LNCAP (cell line): ENCODE measurements around the gene RAP1GAP.

Source experiments
- TF ChIP-seq, protein P1 (sequence below): fragments of 450-650 bp; IDR thresholded peaks from 2 replicates; pipeline ENCODE4 v1.5.1; 2017; ENCODE audit warnings: mild to moderate bottlenecking

Gene RAP1GAP

DNA sequence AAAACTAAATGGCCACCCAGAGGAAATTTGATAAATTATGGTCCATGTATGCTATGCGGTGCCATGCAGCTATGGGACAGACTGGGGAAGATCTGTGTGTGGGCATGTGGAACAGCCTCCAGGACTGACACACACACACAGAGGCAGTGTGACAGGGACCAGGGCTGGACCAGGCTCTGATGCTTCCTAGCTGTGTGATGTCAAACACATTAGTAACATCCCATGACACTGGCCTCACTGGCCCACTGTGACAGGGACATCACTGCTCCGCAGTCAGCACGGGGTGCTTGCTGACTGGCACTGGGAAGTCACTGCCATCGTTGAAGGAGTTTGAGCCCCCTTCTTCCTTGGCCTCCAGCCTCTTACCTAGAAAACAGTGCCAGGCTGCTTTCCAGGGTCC, 13.9 kb downstream of the RAP1GAP start:
- TF ChIP-seq, protein P1, sequence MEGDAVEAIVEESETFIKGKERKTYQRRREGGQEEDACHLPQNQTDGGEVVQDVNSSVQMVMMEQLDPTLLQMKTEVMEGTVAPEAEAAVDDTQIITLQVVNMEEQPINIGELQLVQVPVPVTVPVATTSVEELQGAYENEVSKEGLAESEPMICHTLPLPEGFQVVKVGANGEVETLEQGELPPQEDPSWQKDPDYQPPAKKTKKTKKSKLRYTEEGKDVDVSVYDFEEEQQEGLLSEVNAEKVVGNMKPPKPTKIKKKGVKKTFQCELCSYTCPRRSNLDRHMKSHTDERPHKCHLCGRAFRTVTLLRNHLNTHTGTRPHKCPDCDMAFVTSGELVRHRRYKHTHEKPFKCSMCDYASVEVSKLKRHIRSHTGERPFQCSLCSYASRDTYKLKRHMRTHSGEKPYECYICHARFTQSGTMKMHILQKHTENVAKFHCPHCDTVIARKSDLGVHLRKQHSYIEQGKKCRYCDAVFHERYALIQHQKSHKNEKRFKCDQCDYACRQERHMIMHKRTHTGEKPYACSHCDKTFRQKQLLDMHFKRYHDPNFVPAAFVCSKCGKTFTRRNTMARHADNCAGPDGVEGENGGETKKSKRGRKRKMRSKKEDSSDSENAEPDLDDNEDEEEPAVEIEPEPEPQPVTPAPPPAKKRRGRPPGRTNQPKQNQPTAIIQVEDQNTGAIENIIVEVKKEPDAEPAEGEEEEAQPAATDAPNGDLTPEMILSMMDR, result no peak

DNA sequence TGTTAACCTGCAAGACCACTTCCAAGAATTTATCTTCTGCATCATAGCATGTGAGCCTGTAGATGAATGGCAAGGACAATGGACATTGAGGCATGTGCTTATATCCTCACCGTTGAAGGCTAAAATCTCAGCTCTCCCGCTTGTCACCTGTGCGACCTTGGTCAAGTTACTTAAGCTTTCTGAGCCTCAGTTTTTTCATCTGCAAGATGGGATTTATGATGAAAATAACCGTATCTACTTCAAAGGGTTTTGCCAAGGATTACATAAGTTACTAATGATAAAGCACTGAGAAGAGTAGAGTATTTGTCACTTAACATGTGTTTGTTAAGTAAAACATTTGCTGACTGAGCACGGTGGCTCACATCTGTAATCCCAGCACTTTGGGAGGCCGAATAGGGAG, 14.9 kb downstream of the RAP1GAP start:
- TF ChIP-seq, protein P1, result no peak

GRCh38 chr1:21653744-21654100, 15.4 kb downstream of the RAP1GAP start:
- TF ChIP-seq, protein P1, result no peak

- TF ChIP-seq, protein P1, result no peak
These were observed 16.0 kb downstream of the RAP1GAP start for GRCh38 chr1:21652937-21653743.

DNA sequence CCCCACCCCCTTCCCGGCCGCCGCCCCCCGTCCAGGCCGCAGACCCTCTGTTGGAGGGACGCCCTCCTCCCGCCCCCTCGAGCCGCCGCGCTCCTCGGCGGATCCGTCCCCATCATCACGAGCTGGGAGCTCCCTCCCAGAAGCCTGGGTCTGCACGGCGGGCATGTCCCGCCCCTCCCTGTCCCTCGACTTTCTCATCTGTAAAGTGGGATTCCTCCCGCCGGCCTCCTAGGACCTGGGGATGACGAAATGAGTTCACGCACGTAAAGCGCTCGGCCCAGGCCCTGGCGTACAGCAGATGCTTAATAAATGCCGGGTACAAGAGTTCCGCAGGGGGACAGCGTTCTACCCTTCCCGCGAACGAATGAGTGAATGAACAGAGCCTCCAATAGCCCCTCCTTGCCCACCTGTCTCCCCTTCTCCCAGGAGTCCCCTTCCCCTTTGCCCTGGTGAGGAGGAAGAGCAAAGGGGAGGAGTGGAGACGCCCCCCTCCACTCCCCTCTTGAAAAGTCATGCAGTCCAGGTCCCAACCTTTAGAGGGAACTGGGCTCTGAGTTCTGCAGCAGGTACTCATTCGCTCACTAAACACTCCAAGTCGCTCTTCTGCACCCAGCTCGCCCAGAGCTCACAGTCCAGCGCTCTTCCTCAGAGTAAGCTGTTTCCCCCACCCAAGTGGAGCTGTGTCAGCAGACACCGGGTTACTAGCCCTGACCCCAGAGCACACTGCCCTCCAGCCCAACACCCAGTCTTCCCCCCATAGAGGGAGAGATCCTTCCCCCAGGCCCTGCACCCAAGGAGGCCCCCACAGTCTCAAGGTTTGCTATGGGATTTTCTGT, 16.8 kb downstream of the RAP1GAP start:
- TF ChIP-seq, protein P1, result no peak

- TF ChIP-seq, protein P1, result no peak
These were observed 17.7 kb downstream of the RAP1GAP start for GRCh38 chr1:21651214-21652042.

DNA sequence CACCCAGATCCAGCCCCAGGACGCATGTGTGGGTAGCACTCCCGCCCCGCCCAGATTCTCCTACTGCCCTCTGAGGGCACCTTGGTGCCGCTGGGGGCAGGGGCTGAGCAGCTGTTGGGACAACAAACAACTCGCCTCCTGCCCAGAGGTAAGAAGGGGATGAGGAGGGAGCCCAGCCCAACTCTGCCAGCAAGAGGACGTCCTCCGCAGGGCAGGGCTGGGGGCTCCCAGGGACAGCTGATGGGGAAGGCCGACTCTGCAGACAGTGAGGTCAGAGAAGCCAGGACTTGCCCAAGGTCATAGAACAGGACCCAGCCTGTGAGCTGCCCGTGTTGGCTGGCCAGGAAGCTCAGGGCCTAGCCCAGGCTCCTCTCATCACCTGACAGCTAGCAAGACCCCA, 18.8 kb downstream of the RAP1GAP start:
- TF ChIP-seq, protein P1, result no peak
